ENCODE results near the gene GJA9. TPM values are rescaled to one million over a fixed set of nuclear protein-coding genes. Genes with fewer than 3 reads are reported as not detected.

GJA9 gene
- total and polyA plus RNA-seq, 2 experiments from 2014 or later, result 0.21 TPM; not detected in 1

DNA sequence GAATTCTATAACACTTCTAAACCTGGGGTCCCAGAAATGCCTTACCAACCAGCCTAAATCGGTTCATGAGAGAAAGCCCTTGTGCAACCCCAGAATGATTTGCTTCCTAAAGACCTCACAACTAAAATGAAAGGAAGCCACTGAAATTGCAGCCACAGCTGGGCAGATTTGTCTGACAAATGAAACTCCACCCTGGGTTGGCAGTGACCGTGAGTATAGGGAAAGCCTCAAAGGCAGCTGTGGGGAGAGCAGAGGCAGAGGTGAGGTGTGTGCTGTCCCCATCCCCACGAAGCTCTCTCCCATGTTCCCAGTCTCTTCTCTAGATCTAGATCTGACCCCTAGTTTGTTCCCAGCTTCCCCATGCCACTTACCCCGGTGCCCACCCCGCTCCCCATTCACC is 37.2 kb upstream of the GJA9 start (continued):
- TF ChIP-seq CREB1 (CRISPR knock-in tag; IDR thresholded peaks at IDR 0.05; ENCODE audit: low read depth) (no peak), JUNB (IDR thresholded peaks at IDR 0.05; ENCODE audit: unreplicated experiment) (no peak), POLR2AphosphoS5 (IDR thresholded peaks at IDR 0.05; ENCODE audit: low read depth) (no peak), ZNF331 (CRISPR knock-in tag; IDR thresholded peaks at IDR 0.05; ENCODE audit: low read depth) (no peak), STAT1 (IDR thresholded peaks at IDR 0.05; ENCODE audit: unreplicated experiment) (no peak)
- TF ChIP-seq, protein P1, sequence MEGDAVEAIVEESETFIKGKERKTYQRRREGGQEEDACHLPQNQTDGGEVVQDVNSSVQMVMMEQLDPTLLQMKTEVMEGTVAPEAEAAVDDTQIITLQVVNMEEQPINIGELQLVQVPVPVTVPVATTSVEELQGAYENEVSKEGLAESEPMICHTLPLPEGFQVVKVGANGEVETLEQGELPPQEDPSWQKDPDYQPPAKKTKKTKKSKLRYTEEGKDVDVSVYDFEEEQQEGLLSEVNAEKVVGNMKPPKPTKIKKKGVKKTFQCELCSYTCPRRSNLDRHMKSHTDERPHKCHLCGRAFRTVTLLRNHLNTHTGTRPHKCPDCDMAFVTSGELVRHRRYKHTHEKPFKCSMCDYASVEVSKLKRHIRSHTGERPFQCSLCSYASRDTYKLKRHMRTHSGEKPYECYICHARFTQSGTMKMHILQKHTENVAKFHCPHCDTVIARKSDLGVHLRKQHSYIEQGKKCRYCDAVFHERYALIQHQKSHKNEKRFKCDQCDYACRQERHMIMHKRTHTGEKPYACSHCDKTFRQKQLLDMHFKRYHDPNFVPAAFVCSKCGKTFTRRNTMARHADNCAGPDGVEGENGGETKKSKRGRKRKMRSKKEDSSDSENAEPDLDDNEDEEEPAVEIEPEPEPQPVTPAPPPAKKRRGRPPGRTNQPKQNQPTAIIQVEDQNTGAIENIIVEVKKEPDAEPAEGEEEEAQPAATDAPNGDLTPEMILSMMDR (conservative IDR thresholded peaks at IDR 0.05; ENCODE audit: low read depth in 2 of 2), result no peak
- TF ChIP-seq, protein P2, sequence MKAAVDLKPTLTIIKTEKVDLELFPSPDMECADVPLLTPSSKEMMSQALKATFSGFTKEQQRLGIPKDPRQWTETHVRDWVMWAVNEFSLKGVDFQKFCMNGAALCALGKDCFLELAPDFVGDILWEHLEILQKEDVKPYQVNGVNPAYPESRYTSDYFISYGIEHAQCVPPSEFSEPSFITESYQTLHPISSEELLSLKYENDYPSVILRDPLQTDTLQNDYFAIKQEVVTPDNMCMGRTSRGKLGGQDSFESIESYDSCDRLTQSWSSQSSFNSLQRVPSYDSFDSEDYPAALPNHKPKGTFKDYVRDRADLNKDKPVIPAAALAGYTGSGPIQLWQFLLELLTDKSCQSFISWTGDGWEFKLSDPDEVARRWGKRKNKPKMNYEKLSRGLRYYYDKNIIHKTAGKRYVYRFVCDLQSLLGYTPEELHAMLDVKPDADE (IDR thresholded peaks at IDR 0.05), result no peak
- TF ChIP-seq, protein P3, sequence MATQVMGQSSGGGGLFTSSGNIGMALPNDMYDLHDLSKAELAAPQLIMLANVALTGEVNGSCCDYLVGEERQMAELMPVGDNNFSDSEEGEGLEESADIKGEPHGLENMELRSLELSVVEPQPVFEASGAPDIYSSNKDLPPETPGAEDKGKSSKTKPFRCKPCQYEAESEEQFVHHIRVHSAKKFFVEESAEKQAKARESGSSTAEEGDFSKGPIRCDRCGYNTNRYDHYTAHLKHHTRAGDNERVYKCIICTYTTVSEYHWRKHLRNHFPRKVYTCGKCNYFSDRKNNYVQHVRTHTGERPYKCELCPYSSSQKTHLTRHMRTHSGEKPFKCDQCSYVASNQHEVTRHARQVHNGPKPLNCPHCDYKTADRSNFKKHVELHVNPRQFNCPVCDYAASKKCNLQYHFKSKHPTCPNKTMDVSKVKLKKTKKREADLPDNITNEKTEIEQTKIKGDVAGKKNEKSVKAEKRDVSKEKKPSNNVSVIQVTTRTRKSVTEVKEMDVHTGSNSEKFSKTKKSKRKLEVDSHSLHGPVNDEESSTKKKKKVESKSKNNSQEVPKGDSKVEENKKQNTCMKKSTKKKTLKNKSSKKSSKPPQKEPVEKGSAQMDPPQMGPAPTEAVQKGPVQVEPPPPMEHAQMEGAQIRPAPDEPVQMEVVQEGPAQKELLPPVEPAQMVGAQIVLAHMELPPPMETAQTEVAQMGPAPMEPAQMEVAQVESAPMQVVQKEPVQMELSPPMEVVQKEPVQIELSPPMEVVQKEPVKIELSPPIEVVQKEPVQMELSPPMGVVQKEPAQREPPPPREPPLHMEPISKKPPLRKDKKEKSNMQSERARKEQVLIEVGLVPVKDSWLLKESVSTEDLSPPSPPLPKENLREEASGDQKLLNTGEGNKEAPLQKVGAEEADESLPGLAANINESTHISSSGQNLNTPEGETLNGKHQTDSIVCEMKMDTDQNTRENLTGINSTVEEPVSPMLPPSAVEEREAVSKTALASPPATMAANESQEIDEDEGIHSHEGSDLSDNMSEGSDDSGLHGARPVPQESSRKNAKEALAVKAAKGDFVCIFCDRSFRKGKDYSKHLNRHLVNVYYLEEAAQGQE (IDR thresholded peaks at IDR 0.05; ENCODE audit: unreplicated experiment), result no peak

DNA sequence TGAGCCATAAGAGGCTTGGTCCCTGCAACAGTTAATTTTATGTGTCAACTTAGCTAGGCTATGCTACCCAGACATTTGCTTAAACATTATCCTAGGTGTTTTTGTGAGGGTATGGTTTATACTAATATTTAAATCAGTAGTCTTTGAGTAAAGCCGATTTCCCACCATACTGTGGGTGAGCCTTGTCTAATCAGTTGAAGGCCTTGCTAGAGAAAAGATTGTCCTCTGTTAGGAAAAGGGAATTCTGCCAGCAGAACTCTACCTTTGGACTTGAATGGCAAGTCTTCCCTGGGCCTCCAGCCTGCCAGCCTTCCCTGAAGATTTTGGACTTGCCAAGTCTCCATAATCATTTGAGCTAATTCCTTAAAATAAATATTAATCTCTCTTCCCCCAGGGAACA is 36.4 kb upstream of the GJA9 start:
- H3K4me1 ChIP-seq (ENCODE audit: insufficient read depth), result no peaks in the 10 kb centered on the region
- no peaks in the 10 kb centered on the region for H3K36me3 Mint-ChIP-seq (ENCODE audit: low read depth)
- H3F3A ChIP-seq (replicated peaks; ENCODE audit: low read depth), result no peaks in the 10 kb centered on the region
- peaks cover 5% of the 10 kb centered on the region; the same call in 2 of the 3 replicates for H3K4me1 Mint-ChIP-seq
- H2AFZ ChIP-seq, result no peak overlapping the region
- ATAC-seq (no peak), DNase-seq (ENCODE audit: low spot score) (no peak)
- H3K4me3 Mint-ChIP-seq, result no peak overlapping the region
- no peak overlapping the region for H3K4me2 ChIP-seq
- H3K36me3 ChIP-seq (ENCODE audit: insufficient read depth), result no peaks in the 10 kb centered on the region
- H3K27ac Mint-ChIP-seq, result no peak overlapping the region
- H3K79me2 ChIP-seq (replicated peaks; ENCODE audit: insufficient read depth), result no peaks in the 10 kb centered on the region
- H3K27me3 ChIP-seq (ENCODE audit: insufficient read depth), result no peaks in the 10 kb centered on the region
- no peak overlapping the region for H3K4me3 ChIP-seq
- no peaks in the 10 kb centered on the region for H4K20me1 ChIP-seq (replicated peaks; ENCODE audit: insufficient read depth)
- no peaks in the 10 kb centered on the region for H3K9me3 Mint-ChIP-seq
- no peak overlapping the region for H3K27ac ChIP-seq (ENCODE audit: low read depth)
- no peaks in the 10 kb centered on the region for H3K9me2 ChIP-seq (ENCODE audit: insufficient read depth)
- H3K27me3 Mint-ChIP-seq (ENCODE audit: insufficient read depth, low read depth, poor library complexity), result no peaks in the 10 kb centered on the region
- TF ChIP-seq CREB1 (CRISPR knock-in tag; IDR thresholded peaks at IDR 0.05; ENCODE audit: low read depth) (no peak), ZNF114 (CRISPR knock-in tag; IDR thresholded peaks at IDR 0.05) (no peak), POLR2AphosphoS5 (IDR thresholded peaks at IDR 0.05; ENCODE audit: low read depth) (no peak), STAT1 (IDR thresholded peaks at IDR 0.05; ENCODE audit: unreplicated experiment) (no peak), EZH2 (IDR thresholded peaks at IDR 0.05; ENCODE audit: low read depth, unreplicated experiment) (no peak), ZNF331 (CRISPR knock-in tag; IDR thresholded peaks at IDR 0.05; ENCODE audit: low read depth) (no peak), NANOG (IDR thresholded peaks at IDR 0.05; ENCODE audit: borderline replicate concordance) (no peak), JUNB (IDR thresholded peaks at IDR 0.05; ENCODE audit: unreplicated experiment) (no peak)
- TF ChIP-seq, protein P3 (IDR thresholded peaks at IDR 0.05; ENCODE audit: unreplicated experiment), result no peak
- TF ChIP-seq, protein P1 (conservative IDR thresholded peaks at IDR 0.05; ENCODE audit: low read depth in 2 of 2), result no peak
- TF ChIP-seq, protein P2 (IDR thresholded peaks at IDR 0.05), result no peak
